PFSK-1 (cell line): ENCODE results near the gene CDCA7L.

Source experiments
- FOXP2 ChIP-seq: optimal IDR thresholded peaks from 2 replicates; pipeline ENCODE3; 2011; ENCODE audit warnings: borderline replicate concordance, control low read depth, inconsistent platforms; ENCODE audit not compliant: insufficient read depth; ENCODE audit errors: extremely low read length, extremely low read depth
- POLR2AphosphoS5 ChIP-seq: IDR thresholded peaks from 2 replicates; pipeline ENCODE4 v1.6.1; 2012; ENCODE audit warnings: low read depth, mild to moderate bottlenecking, control low read depth, low read length, moderate library complexity
- REST ChIP-seq, 2 experiments: IDR thresholded peaks; 2 replicates each; pipeline versions ENCODE4 v1.6.1 to v1.8.0; 2011 to 2012; ENCODE audit warnings: low read depth in 2 of 2, low read length in 2 of 2, control low read depth in 1 of 2, inconsistent platforms in 1 of 2, mild to moderate bottlenecking in 1 of 2, moderate library complexity in 1 of 2; ENCODE audit not compliant: insufficient read depth in 1 of 2
- SIN3A ChIP-seq: IDR thresholded peaks from 2 replicates; pipeline ENCODE4 v1.6.1; 2012; ENCODE audit warnings: mild to moderate bottlenecking, low read length, moderate library complexity, borderline replicate concordance; ENCODE audit not compliant: insufficient read depth
- TAF1 ChIP-seq: IDR thresholded peaks from 2 replicates; pipeline ENCODE4 v1.6.1; 2012; ENCODE audit warnings: low read length, control low read depth, borderline replicate concordance; ENCODE audit not compliant: insufficient read depth

Gene CDCA7L

GRCh38 chr7:21947056-21947455 lies 1.4 kb upstream of the CDCA7L start:
- TF ChIP-seq TAF1 (no peak), POLR2AphosphoS5 (no peak), REST (IDR thresholded peaks at IDR 0.05; ENCODE audit: insufficient read depth in 1 of 2, low read depth in 2 of 2, low read length in 2 of 2) (no peak), FOXP2 (no peak), SIN3A (no peak)

GRCh38 chr7:21946222-21946709 lies 567 bp upstream of the CDCA7L start:
- TF ChIP-seq FOXP2 (no peak), REST (IDR thresholded peaks at IDR 0.05; ENCODE audit: insufficient read depth in 1 of 2, low read depth in 2 of 2, low read length in 2 of 2) (no peak), POLR2AphosphoS5 (no peak), TAF1 (no peak), SIN3A (no peak)

GRCh38 chr7:21944616-21945453 lies 864 bp downstream of the CDCA7L start:
- no peak for TF ChIP-seq TAF1
- no peak for TF ChIP-seq REST (IDR thresholded peaks at IDR 0.05; ENCODE audit: insufficient read depth in 1 of 2, low read depth in 2 of 2, low read length in 2 of 2)
- TF ChIP-seq POLR2AphosphoS5 = no peak
- no peak for TF ChIP-seq SIN3A
- TF ChIP-seq FOXP2 = no peak

GRCh38 chr7:21943436-21943835 lies 2.3 kb downstream of the CDCA7L start:
- no peak for TF ChIP-seq FOXP2
- no peak for TF ChIP-seq POLR2AphosphoS5
- TF ChIP-seq REST (IDR thresholded peaks at IDR 0.05; ENCODE audit: insufficient read depth in 1 of 2, low read depth in 2 of 2, low read length in 2 of 2) = no peak
- no peak for TF ChIP-seq SIN3A
- TF ChIP-seq TAF1 = no peak

- TF ChIP-seq FOXP2 = no peak
- TF ChIP-seq POLR2AphosphoS5 = no peak
- no peak for TF ChIP-seq REST (IDR thresholded peaks at IDR 0.05; ENCODE audit: insufficient read depth in 1 of 2, low read depth in 2 of 2, low read length in 2 of 2)
- TF ChIP-seq TAF1 = no peak
- TF ChIP-seq SIN3A = no peak
Measured at GRCh38 chr7:21942955-21943354, 2.7 kb downstream of the CDCA7L start.
